ENCODE results near the gene REPS1. TPM values are rescaled to one million over a fixed set of nuclear protein-coding genes. Genes with fewer than 3 reads are reported as not detected.
A peak's percentile ranks its signal among the peaks of the same experiment; 100 is the strongest.

Gene REPS1
- total RNA-seq, 1 experiment from 2014 or later = 55.1 TPM

DNA sequence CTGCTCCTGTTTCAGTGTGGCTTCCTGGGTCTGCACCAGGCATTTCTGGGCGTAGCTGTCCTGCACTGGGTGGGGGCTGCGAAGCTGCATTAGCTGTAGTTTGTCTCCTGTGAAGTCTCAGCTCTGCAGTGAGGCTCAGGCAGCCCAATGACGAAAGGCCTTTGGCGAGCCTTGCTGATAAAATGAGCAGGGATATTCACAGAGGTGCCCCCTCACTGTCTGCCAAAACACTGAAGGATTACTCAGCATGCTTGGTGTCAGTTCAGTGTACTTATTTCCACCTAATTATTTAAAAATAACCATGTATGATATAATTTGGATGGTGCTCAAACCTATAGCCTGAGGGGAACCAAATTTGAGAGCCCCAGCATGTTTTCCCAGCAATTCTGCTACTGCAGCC lies 118.7 kb downstream of the REPS1 start:
- CTCF ChIA-PET = no interaction called here
- Mint-ChIP-seq H3K36me3 (no peaks in the 10 kb centered on the region), H3K27ac (no peak overlapping the region; the same call in 1 of the 2 replicates), H3K4me3 (no peak overlapping the region), H3K4me1 (peaks cover 15% of the 10 kb centered on the region), H3K27me3 (ENCODE audit: low read depth) (no peaks in the 10 kb centered on the region), H3K9me3 (no peaks in the 10 kb centered on the region)
- POLR2A ChIA-PET = no interaction called here
- DNase-seq (ENCODE audit: low spot score) (no peak), ATAC-seq (peak; percentile 69)
- TF ChIP-seq ZNF396 (CRISPR knock-in tag; IDR thresholded peaks at IDR 0.05; ENCODE audit: borderline replicate concordance) = no peak
- no peak for TF ChIP-seq FOXP4 (CRISPR knock-in tag; IDR thresholded peaks at IDR 0.05)
- no peak for TF ChIP-seq SP1 (CRISPR knock-in tag; conservative IDR thresholded peaks at IDR 0.05)
- TF ChIP-seq NR3C1 (CRISPR knock-in tag; conservative IDR thresholded peaks at IDR 0.05; ENCODE audit: low read depth) = no peak
- TF ChIP-seq, protein P1, sequence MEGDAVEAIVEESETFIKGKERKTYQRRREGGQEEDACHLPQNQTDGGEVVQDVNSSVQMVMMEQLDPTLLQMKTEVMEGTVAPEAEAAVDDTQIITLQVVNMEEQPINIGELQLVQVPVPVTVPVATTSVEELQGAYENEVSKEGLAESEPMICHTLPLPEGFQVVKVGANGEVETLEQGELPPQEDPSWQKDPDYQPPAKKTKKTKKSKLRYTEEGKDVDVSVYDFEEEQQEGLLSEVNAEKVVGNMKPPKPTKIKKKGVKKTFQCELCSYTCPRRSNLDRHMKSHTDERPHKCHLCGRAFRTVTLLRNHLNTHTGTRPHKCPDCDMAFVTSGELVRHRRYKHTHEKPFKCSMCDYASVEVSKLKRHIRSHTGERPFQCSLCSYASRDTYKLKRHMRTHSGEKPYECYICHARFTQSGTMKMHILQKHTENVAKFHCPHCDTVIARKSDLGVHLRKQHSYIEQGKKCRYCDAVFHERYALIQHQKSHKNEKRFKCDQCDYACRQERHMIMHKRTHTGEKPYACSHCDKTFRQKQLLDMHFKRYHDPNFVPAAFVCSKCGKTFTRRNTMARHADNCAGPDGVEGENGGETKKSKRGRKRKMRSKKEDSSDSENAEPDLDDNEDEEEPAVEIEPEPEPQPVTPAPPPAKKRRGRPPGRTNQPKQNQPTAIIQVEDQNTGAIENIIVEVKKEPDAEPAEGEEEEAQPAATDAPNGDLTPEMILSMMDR (IDR thresholded peaks at IDR 0.05) = no peak
- TF ChIP-seq FOXK1 (CRISPR knock-in tag; IDR thresholded peaks at IDR 0.05) = no peak
- no peak for TF ChIP-seq ZBTB43 (CRISPR knock-in tag; IDR thresholded peaks at IDR 0.05)
- TF ChIP-seq NR1H2 (CRISPR knock-in tag; IDR thresholded peaks at IDR 0.05) = no peak
- TF ChIP-seq ZNF416 (CRISPR knock-in tag; IDR thresholded peaks at IDR 0.05) = no peak
- TF ChIP-seq, protein P2, sequence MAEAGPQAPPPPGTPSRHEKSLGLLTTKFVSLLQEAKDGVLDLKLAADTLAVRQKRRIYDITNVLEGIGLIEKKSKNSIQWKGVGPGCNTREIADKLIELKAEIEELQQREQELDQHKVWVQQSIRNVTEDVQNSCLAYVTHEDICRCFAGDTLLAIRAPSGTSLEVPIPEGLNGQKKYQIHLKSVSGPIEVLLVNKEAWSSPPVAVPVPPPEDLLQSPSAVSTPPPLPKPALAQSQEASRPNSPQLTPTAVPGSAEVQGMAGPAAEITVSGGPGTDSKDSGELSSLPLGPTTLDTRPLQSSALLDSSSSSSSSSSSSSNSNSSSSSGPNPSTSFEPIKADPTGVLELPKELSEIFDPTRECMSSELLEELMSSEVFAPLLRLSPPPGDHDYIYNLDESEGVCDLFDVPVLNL (CRISPR knock-in tag; IDR thresholded peaks at IDR 0.05; ENCODE audit: borderline replicate concordance, low read depth) = no peak
- no peak for TF ChIP-seq ETV6 (CRISPR knock-in tag; IDR thresholded peaks at IDR 0.05)
- TF ChIP-seq ZNF425 (CRISPR knock-in tag; conservative IDR thresholded peaks at IDR 0.05) = no peak

GRCh38 chr6:138868181-138868580 lies 119.9 kb downstream of the REPS1 start:
- no peak for ATAC-seq
- no peaks in the 10 kb centered on the region for H3K27me3 Mint-ChIP-seq (ENCODE audit: low read depth)
- H3K4me1 Mint-ChIP-seq = peaks cover 15% of the 10 kb centered on the region
- CTCF ChIA-PET = interaction anchor here (0.6 kb wide), 1 partner anchor 50 kb away, joined by 3 read pairs; no protein-coding TSS in a partner anchor
- POLR2A ChIA-PET = no interaction called here
- DNase-seq (ENCODE audit: low spot score) = no peak
- TF ChIP-seq, protein P3, sequence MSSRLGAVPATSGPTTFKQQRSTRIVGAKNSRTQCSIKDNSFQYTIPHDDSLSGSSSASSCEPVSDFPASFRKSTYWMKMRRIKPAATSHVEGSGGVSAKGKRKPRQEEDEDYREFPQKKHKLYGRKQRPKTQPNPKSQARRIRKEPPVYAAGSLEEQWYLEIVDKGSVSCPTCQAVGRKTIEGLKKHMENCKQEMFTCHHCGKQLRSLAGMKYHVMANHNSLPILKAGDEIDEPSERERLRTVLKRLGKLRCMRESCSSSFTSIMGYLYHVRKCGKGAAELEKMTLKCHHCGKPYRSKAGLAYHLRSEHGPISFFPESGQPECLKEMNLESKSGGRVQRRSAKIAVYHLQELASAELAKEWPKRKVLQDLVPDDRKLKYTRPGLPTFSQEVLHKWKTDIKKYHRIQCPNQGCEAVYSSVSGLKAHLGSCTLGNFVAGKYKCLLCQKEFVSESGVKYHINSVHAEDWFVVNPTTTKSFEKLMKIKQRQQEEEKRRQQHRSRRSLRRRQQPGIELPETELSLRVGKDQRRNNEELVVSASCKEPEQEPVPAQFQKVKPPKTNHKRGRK (CRISPR knock-in tag; IDR thresholded peaks at IDR 0.05; ENCODE audit: borderline replicate concordance) = no peak
- no peak for TF ChIP-seq ZNF232 (CRISPR knock-in tag; IDR thresholded peaks at IDR 0.05)
- no peaks in the 10 kb centered on the region for H3K36me3 Mint-ChIP-seq
- H3K4me3 Mint-ChIP-seq = no peak overlapping the region
- H3K27ac Mint-ChIP-seq = no peak overlapping the region
- no peaks in the 10 kb centered on the region for H3K9me3 Mint-ChIP-seq
